Measurements from ENCODE around the gene FLOT1. TPM values are rescaled to one million over a fixed set of nuclear protein-coding genes. Genes with fewer than 3 reads are reported as not detected.

The FLOT1 gene
- total and polyA plus RNA-seq, 9 of the 15 experiments (the other 6 are each of a cell fraction or from before 2014, with no cell fraction given) = 11.7 to 149 (median 118) TPM

DNA sequence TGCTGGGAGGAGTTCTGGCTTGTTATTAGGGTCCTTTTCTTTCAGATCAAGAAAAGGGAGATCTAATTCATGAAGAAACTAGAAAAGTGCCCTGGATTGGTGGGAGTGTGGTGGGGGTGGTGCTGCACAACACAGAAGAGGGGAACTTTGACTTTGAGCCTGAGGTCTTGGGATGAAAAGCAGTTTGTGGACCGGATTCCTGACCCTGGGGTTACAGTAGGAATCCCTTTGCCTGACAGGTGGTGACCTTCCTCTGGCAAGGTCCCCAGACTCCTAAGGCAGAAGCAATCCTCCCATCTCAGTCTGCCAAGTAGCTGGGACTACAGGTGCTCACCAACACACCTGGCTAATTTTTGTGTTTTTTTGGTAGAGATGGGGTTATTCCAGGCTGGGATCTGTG lies 47.1 kb upstream of the FLOT1 start (continued):
- TF ChIP-seq USF1 (CRISPR knock-in tag; IDR thresholded peaks at IDR 0.05) (no peak), YBX1 (IDR thresholded peaks at IDR 0.05) (no peak), ZNF695 (CRISPR knock-in tag; IDR thresholded peaks at IDR 0.05) (no peak), MEF2A (IDR thresholded peaks at IDR 0.05; ENCODE audit: control insufficient read depth, low read depth, low read length) (no peak)
- TF ChIP-seq, protein P1, sequence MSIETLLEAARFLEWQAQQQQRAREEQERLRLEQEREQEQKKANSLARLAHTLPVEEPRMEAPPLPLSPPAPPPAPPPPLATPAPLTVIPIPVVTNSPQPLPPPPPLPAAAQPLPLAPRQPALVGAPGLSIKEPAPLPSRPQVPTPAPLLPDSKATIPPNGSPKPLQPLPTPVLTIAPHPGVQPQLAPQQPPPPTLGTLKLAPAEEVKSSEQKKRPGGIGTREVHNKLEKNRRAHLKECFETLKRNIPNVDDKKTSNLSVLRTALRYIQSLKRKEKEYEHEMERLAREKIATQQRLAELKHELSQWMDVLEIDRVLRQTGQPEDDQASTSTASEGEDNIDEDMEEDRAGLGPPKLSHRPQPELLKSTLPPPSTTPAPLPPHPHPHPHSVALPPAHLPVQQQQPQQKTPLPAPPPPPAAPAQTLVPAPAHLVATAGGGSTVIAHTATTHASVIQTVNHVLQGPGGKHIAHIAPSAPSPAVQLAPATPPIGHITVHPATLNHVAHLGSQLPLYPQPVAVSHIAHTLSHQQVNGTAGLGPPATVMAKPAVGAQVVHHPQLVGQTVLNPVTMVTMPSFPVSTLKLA (conservative IDR thresholded peaks at IDR 0.05) = no peak

- no peak overlapping the region for H3K9ac ChIP-seq (ENCODE audit: insufficient read depth in 1 of 2, low read depth in 2 of 2, low read length in 2 of 2)
These were observed 45.5 kb upstream of the FLOT1 start for GRCh38 chr6:30787954-30788353.

More at GRCh38 chr6:30787954-30788353, 45.5 kb upstream of the FLOT1 start:
- POLR2A ChIA-PET = interaction anchor here (0.5 to 1.9 kb wide), 10 partner anchors 9 to 780 kb away, joined by 3 to 8 read pairs (median 3); partner anchors contain the start of gene IER3
- TF ChIP-seq MEIS2 (IDR thresholded peaks at IDR 0.05; ENCODE audit: partially characterized antibody) = no peak
- TF ChIP-seq, protein P2, sequence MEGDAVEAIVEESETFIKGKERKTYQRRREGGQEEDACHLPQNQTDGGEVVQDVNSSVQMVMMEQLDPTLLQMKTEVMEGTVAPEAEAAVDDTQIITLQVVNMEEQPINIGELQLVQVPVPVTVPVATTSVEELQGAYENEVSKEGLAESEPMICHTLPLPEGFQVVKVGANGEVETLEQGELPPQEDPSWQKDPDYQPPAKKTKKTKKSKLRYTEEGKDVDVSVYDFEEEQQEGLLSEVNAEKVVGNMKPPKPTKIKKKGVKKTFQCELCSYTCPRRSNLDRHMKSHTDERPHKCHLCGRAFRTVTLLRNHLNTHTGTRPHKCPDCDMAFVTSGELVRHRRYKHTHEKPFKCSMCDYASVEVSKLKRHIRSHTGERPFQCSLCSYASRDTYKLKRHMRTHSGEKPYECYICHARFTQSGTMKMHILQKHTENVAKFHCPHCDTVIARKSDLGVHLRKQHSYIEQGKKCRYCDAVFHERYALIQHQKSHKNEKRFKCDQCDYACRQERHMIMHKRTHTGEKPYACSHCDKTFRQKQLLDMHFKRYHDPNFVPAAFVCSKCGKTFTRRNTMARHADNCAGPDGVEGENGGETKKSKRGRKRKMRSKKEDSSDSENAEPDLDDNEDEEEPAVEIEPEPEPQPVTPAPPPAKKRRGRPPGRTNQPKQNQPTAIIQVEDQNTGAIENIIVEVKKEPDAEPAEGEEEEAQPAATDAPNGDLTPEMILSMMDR (IDR thresholded peaks at IDR 0.05 in 2 of 3, conservative IDR thresholded peaks at IDR 0.05 in 1 of 3; ENCODE audit: insufficient read depth in 2 of 3, low read depth in 1 of 3, low read length in 3 of 3) = no peak
- DNase-seq (ENCODE audit: extremely low read depth in 1 of 4, low spot score in 3 of 4) (no peak), FAIRE-seq (no peak), ATAC-seq (no peak)
- Histone ChIP-seq H3K4me2 (ENCODE audit: insufficient read depth, low read length) (no peak overlapping the region), H3K27me3 (ENCODE audit: control insufficient read depth in 2 of 2, insufficient read depth in 2 of 2, low read length in 2 of 2) (no peaks in the 10 kb centered on the region), H3K79me2 (ENCODE audit: control insufficient read depth, insufficient read depth, low read length) (no peaks in the 10 kb centered on the region), H2AFZ (ENCODE audit: low read depth, low read length) (no peak overlapping the region), H3K9me3 (replicated peaks; ENCODE audit: control insufficient read depth, insufficient read depth, low read depth, low read length) (no peaks in the 10 kb centered on the region), H3K4me3 (no peak overlapping the region), H3K9me1 (ENCODE audit: control insufficient read depth, insufficient read depth, low read length) (no peaks in the 10 kb centered on the region), H3K36me3 (ENCODE audit: control insufficient read depth, insufficient read depth, low read length) (no peaks in the 10 kb centered on the region), H3K27ac (ENCODE audit: extremely low read depth, low read depth, low read length) (no peak overlapping the region), H3K4me1 (replicated peaks in 1 of 2; ENCODE audit: control insufficient read depth in 2 of 2, insufficient read depth in 2 of 2, low read length in 2 of 2) (peaks cover 32 to 35% of the 10 kb centered on the region in 2 experiments), H4K20me1 (replicated peaks; ENCODE audit: control insufficient read depth, insufficient read depth, low read length) (no peaks in the 10 kb centered on the region)
- intact Hi-C loops (cut with micrococcal nuclease) (no loop called here), in situ Hi-C loops (cut with MboI) (no loop called here)
- WGBS (ENCODE audit: insufficient coverage, low coverage, missing lambda C conversion rate) = 80% methylated on average over 5 of the region's 5 CpGs
- CTCF ChIA-PET (ENCODE audit: low intra/inter-chr PET ratio) = no interaction called here
- BruUV-seq (replicated peaks) = no TSS peak
